ENCODE results near the gene ANKRD34C.

ANKRD34C gene

GRCh38 chr15:79310985-79311900 lies 28.7 kb downstream of the ANKRD34C start, which contains the start of gene TMED3 (continued):
- TF ChIP-seq ZNF239 (tag by site-specific recombination; IDR thresholded peaks at IDR 0.05), result no peak
- no peak; the same call in 1 of the 2 replicates for TF ChIP-seq ZIC2 (tag by site-specific recombination; IDR thresholded peaks at IDR 0.05)
- TF ChIP-seq BCL6B (tag by site-specific recombination; IDR thresholded peaks at IDR 0.05), result no peak
- TF ChIP-seq ZNF433 (tag by site-specific recombination; IDR thresholded peaks at IDR 0.05; ENCODE audit: low read depth), result no peak
- TF ChIP-seq ZNF629 (tag by site-specific recombination; IDR thresholded peaks at IDR 0.05), result no peak
- no peak for TF ChIP-seq ZNF292 (tag by site-specific recombination; IDR thresholded peaks at IDR 0.05; ENCODE audit: borderline replicate concordance, low read depth)
- TF ChIP-seq ZBTB7A (tag by site-specific recombination; IDR thresholded peaks at IDR 0.05; ENCODE audit: low read depth), result no peak
- TF ChIP-seq ZNF266 (tag by site-specific recombination; IDR thresholded peaks at IDR 0.05; ENCODE audit: low read depth), result no peak
- no peak for TF ChIP-seq ZNF18 (tag by site-specific recombination; IDR thresholded peaks at IDR 0.05)
- TF ChIP-seq KLF10 (tag by site-specific recombination; IDR thresholded peaks at IDR 0.05), result no peak
- TF ChIP-seq TSHZ1 (tag by site-specific recombination; IDR thresholded peaks at IDR 0.05; ENCODE audit: borderline replicate concordance), result no peak
- TF ChIP-seq ZNF174 (tag by site-specific recombination; IDR thresholded peaks at IDR 0.05), result no peak
- no peak for TF ChIP-seq ZNF580 (tag by site-specific recombination; IDR thresholded peaks at IDR 0.05)
- no peak for TF ChIP-seq SALL2 (tag by site-specific recombination; IDR thresholded peaks at IDR 0.05; ENCODE audit: borderline replicate concordance)
- no peak for TF ChIP-seq ZNF391 (tag by site-specific recombination; IDR thresholded peaks at IDR 0.05; ENCODE audit: borderline replicate concordance, low read depth)
- no peak for TF ChIP-seq ZNF23 (tag by site-specific recombination; IDR thresholded peaks at IDR 0.05; ENCODE audit: borderline replicate concordance)
- TF ChIP-seq ZNF324 (tag by site-specific recombination; IDR thresholded peaks at IDR 0.05), result no peak
- no peak; the same call in 1 of the 2 replicates for TF ChIP-seq YY1 (tag by site-specific recombination; IDR thresholded peaks at IDR 0.05)
- no peak for TF ChIP-seq IKZF3 (tag by site-specific recombination; IDR thresholded peaks at IDR 0.05)
- no peak for TF ChIP-seq ZNF121 (tag by site-specific recombination; IDR thresholded peaks at IDR 0.05)
- no peak for TF ChIP-seq ZNF530 (tag by site-specific recombination; IDR thresholded peaks at IDR 0.05; ENCODE audit: low read depth)
- no peak for TF ChIP-seq ZNF112 (tag by site-specific recombination; IDR thresholded peaks at IDR 0.05)
- TF ChIP-seq ELK4 (IDR thresholded peaks at IDR 0.05; ENCODE audit: borderline replicate concordance, low read depth, low read length), result no peak
